GM23338 (cell line): ENCODE measurements around the gene MC3R. TPM values are rescaled to one million over a fixed set of nuclear protein-coding genes. Genes with fewer than 3 reads are reported as not detected.

Experiments used
- ATAC-seq: fragments of 200-7000 bp; cut with Tn5 transposase; 3 replicates; pipeline ENCODE4 v1.9.1; 2020
- DNase-seq: peaks from one replicate; pipeline ENCODE4 v3.0.0-alpha.2; 2015; ENCODE audit warnings: low spot score
- H2AFZ ChIP-seq: fragments of 200-600 bp; sonication (generic); 2 replicates; pipeline ENCODE4 v1.8.0; 2016; ENCODE audit warnings: antibody characterized with exemption, mild to moderate bottlenecking, moderate library complexity
- H3F3A ChIP-seq: fragments of 200-600 bp; sonication (generic); replicated peaks from 2 replicates; pipeline ENCODE4 v1.8.0; 2017; ENCODE audit warnings: antibody characterized with exemption, mixed run types, low read depth
- H3K27ac ChIP-seq: fragments of 200-600 bp; sonication (generic); 2 replicates; pipeline ENCODE4 v1.6.1; 2016; ENCODE audit warnings: low read depth
- H3K27me3 ChIP-seq: fragments of 200-600 bp; sonication (generic); 2 replicates; pipeline ENCODE4 v1.8.0; 2016; ENCODE audit warnings: mild to moderate bottlenecking, mixed run types, moderate library complexity; ENCODE audit not compliant: insufficient read depth
- H3K36me3 ChIP-seq: fragments of 200-600 bp; sonication (generic); 2 replicates; pipeline ENCODE4 v1.8.0; 2016; ENCODE audit warnings: mild to moderate bottlenecking; ENCODE audit not compliant: insufficient read depth
- H3K4me1 ChIP-seq: fragments of 200-600 bp; sonication (generic); 2 replicates; pipeline ENCODE4 v1.8.0; 2016; ENCODE audit warnings: mild to moderate bottlenecking, moderate library complexity; ENCODE audit not compliant: insufficient read depth
- H3K4me2 ChIP-seq: fragments of 200-600 bp; sonication (generic); 2 replicates; pipeline ENCODE4 v1.7.1; 2017; ENCODE audit warnings: mixed run types
- H3K4me3 ChIP-seq: fragments of 200-600 bp; sonication (generic); 2 replicates; pipeline ENCODE4 v1.6.1; 2016; ENCODE audit warnings: mixed run types
- H3K79me2 ChIP-seq: fragments of 200-600 bp; sonication (generic); replicated peaks from 2 replicates; pipeline ENCODE4 v1.8.0; 2017; ENCODE audit warnings: mild to moderate bottlenecking; ENCODE audit not compliant: insufficient read depth
- H3K9me2 ChIP-seq: fragments of 200-600 bp; sonication (generic); 2 replicates; pipeline ENCODE4 v1.8.0; 2017; ENCODE audit not compliant: insufficient read depth
- H4K20me1 ChIP-seq: fragments of 200-600 bp; sonication (generic); replicated peaks from 2 replicates; pipeline ENCODE4 v1.8.0; 2017; ENCODE audit warnings: mild to moderate bottlenecking; ENCODE audit not compliant: insufficient read depth
- H3K27ac Mint-ChIP-seq: 2 replicates; pipeline ENCODE4 v1.8.0; 2020; ENCODE audit warnings: inconsistent platforms, mild to moderate bottlenecking, moderate library complexity, mixed read lengths
- H3K27me3 Mint-ChIP-seq: 3 replicates; pipeline ENCODE4 v1.8.0; 2022; ENCODE audit warnings: low read depth, mild to moderate bottlenecking, moderate library complexity, mixed read lengths, inconsistent platforms; ENCODE audit not compliant: insufficient read depth, poor library complexity
- H3K36me3 Mint-ChIP-seq: 3 replicates; pipeline ENCODE4 v1.8.0; 2021; ENCODE audit warnings: low read depth, mild to moderate bottlenecking, inconsistent platforms, moderate library complexity, mixed read lengths
- H3K4me1 Mint-ChIP-seq: 3 replicates; pipeline ENCODE4 v1.8.0; 2020; ENCODE audit warnings: mild to moderate bottlenecking, inconsistent platforms, mixed read lengths
- H3K4me3 Mint-ChIP-seq: 3 replicates; pipeline ENCODE4 v1.8.0; 2021; ENCODE audit warnings: moderate library complexity, mild to moderate bottlenecking, inconsistent platforms, mixed read lengths
- H3K9me3 Mint-ChIP-seq: 3 replicates; pipeline ENCODE4 v1.8.0; 2020; ENCODE audit warnings: moderate library complexity, mild to moderate bottlenecking, inconsistent platforms, mixed read lengths
- CREB1 ChIP-seq: fragments of 250-450 bp; sonication (Bioruptor Pico); IDR thresholded peaks from 2 replicates; pipeline ENCODE4 v1.5.0; 2020; ENCODE audit warnings: low read depth, mild to moderate bottlenecking, moderate library complexity
- EZH2 ChIP-seq: fragments of 200-600 bp; sonication (generic); IDR thresholded peaks from one replicate; pipeline ENCODE4 v1.8.0; 2017; ENCODE audit warnings: antibody characterized with exemption, mild to moderate bottlenecking, low read depth; ENCODE audit not compliant: unreplicated experiment
- EZH2phosphoT487 ChIP-seq: fragments of 200-600 bp; sonication (generic); IDR thresholded peaks from one replicate; pipeline ENCODE4 v1.8.1; 2018; ENCODE audit warnings: antibody characterized with exemption; ENCODE audit not compliant: unreplicated experiment
- JUNB ChIP-seq: IDR thresholded peaks from one replicate; pipeline ENCODE4 v1.6.1; 2016; ENCODE audit warnings: antibody characterized with exemption; ENCODE audit not compliant: unreplicated experiment
- NANOG ChIP-seq: IDR thresholded peaks from 2 replicates; pipeline ENCODE4 v1.6.1; 2016; ENCODE audit warnings: antibody characterized with exemption, borderline replicate concordance
- STAT1 ChIP-seq: IDR thresholded peaks from one replicate; pipeline ENCODE4 v1.6.1; 2016; ENCODE audit warnings: antibody characterized with exemption; ENCODE audit not compliant: unreplicated experiment
- ZNF462 ChIP-seq: fragments of 250-450 bp; sonication (Bioruptor Pico); IDR thresholded peaks from 2 replicates; pipeline ENCODE4 v1.5.0; 2020; ENCODE audit warnings: mild to moderate bottlenecking, moderate library complexity
- polyA plus RNA-seq: library from polyadenylated mRNA; unstranded; fragments of >200 nt; fragmentation: Nextera tagmentation; extraction: Ambion mirVana; gene quantifications from 2 replicates; pipeline ENCODE4 v1.2.1, GENCODE V29; 2016
- total RNA-seq: library from RNA; depleted of rRNA; stranded (reverse); fragments of >200 nt; shearing (Covaris generic); gene quantifications from 2 replicates; pipeline ENCODE4 v1.2.3, GENCODE V29; 2014
- TF ChIP-seq, protein P1 (sequence below): IDR thresholded peaks from 2 replicates; pipeline ENCODE4 v1.6.1; 2016; ENCODE audit warnings: antibody characterized with exemption
- TF ChIP-seq, protein P2 (sequence below), 2 experiments: fragments of 200-600 bp in 1 of 2; sonication (generic) in 1 of 2; conservative IDR thresholded peaks; 2 replicates each; pipeline versions ENCODE4 v1.5.1 to v1.6.1; 2016 to 2017; ENCODE audit warnings: antibody characterized with exemption in 2 of 2, low read depth in 2 of 2, mild to moderate bottlenecking in 2 of 2, moderate library complexity in 1 of 2

The MC3R gene
- total and polyA plus RNA-seq, 2 experiments from 2014 or later: not detected

DNA sequence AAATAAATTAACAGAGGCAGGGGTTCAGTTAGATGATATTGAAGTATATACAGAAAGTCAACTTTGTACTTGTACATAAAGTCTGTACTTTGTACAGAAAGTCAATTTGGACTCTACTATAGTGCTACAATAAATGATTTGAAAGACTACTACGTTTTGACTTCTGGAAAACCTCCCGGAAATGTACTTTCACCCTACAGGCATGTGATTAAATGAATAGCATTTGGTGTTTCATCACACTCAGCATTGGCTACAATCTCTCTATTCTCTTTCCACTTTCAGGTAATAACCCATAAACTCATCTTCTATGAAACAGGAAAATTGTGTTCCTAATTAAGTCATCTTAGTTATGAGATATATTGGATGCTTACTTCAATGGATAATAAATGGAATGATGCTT is 25.6 kb upstream of the MC3R start:
- no peak overlapping the region for H3K4me2 ChIP-seq
- DNase-seq: no peak

More for the DNA sequence above, 25.6 kb upstream of the MC3R start:
- Histone ChIP-seq H3F3A (no peaks in the 10 kb centered on the region), H3K27me3 (no peaks in the 10 kb centered on the region), H3K79me2 (no peaks in the 10 kb centered on the region), H4K20me1 (no peaks in the 10 kb centered on the region), H2AFZ (no peak overlapping the region), H3K36me3 (no peaks in the 10 kb centered on the region), H3K4me1 (no peaks in the 10 kb centered on the region), H3K9me2 (no peaks in the 10 kb centered on the region), H3K27ac (no peak overlapping the region), H3K4me3 (no peak overlapping the region)
- H3K36me3 Mint-ChIP-seq: peaks cover 42% of the 10 kb centered on the region
- no peak overlapping the region for H3K27ac Mint-ChIP-seq
- peaks cover 100% of the 10 kb centered on the region for H3K9me3 Mint-ChIP-seq
- H3K27me3 Mint-ChIP-seq: no peaks in the 10 kb centered on the region
- no peak for ATAC-seq
- H3K4me3 Mint-ChIP-seq: no peak overlapping the region
- H3K4me1 Mint-ChIP-seq: no peaks in the 10 kb centered on the region
- TF ChIP-seq, protein P1, sequence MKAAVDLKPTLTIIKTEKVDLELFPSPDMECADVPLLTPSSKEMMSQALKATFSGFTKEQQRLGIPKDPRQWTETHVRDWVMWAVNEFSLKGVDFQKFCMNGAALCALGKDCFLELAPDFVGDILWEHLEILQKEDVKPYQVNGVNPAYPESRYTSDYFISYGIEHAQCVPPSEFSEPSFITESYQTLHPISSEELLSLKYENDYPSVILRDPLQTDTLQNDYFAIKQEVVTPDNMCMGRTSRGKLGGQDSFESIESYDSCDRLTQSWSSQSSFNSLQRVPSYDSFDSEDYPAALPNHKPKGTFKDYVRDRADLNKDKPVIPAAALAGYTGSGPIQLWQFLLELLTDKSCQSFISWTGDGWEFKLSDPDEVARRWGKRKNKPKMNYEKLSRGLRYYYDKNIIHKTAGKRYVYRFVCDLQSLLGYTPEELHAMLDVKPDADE: no peak
- TF ChIP-seq, protein P2, sequence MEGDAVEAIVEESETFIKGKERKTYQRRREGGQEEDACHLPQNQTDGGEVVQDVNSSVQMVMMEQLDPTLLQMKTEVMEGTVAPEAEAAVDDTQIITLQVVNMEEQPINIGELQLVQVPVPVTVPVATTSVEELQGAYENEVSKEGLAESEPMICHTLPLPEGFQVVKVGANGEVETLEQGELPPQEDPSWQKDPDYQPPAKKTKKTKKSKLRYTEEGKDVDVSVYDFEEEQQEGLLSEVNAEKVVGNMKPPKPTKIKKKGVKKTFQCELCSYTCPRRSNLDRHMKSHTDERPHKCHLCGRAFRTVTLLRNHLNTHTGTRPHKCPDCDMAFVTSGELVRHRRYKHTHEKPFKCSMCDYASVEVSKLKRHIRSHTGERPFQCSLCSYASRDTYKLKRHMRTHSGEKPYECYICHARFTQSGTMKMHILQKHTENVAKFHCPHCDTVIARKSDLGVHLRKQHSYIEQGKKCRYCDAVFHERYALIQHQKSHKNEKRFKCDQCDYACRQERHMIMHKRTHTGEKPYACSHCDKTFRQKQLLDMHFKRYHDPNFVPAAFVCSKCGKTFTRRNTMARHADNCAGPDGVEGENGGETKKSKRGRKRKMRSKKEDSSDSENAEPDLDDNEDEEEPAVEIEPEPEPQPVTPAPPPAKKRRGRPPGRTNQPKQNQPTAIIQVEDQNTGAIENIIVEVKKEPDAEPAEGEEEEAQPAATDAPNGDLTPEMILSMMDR (conservative IDR thresholded peaks at IDR 0.05; ENCODE audit: low read depth in 2 of 2): no peak
- TF ChIP-seq EZH2phosphoT487 (no peak), CREB1 (CRISPR knock-in tag) (no peak), STAT1 (no peak), EZH2 (no peak), JUNB (no peak), ZNF462 (no peak), NANOG (no peak)
